CD4-positive, alpha-beta T cell (primary cell): Measurements from ENCODE around the gene THBD. TPM values are rescaled to one million over a fixed set of nuclear protein-coding genes. Genes with fewer than 3 reads are reported as not detected.

Source experiments
- ATAC-seq: fragments of 200-7000 bp; cut with Tn5 transposase; one replicate; pipeline ENCODE4 v1.10.0; 2022; ENCODE audit warnings: mild to moderate bottlenecking; ENCODE audit not compliant: poor library complexity
- CTCF ChIA-PET: fragments of 350-600 bp; sonication (Branson Sonifier 250); formaldehyde crosslinking; loops from one replicate; lab custom pipeline; 2021; ENCODE audit warnings: antibody characterized with exemption, inconsistent platforms; lab: Charles Lee
- POLR2A ChIA-PET: fragments of 350-600 bp; sonication (Branson Sonifier 250); formaldehyde crosslinking; loops from one replicate; lab custom pipeline; 2021; ENCODE audit warnings: antibody characterized with exemption, inconsistent platforms; lab: Charles Lee
- DNase-seq, 14 experiments: peaks; one replicate each; pipeline ENCODE4 v3.0.0-alpha.2; 2013 to 2020; ENCODE audit warnings: mixed read lengths in 2 of 14
- H3K27ac ChIP-seq, 2 donors: one replicate each; pipeline versions ENCODE4 v1.5.1 to v1.7.0; 2013; ENCODE audit warnings: low read length in 2 of 2, low read depth in 1 of 2, mild to moderate bottlenecking in 1 of 2
- H3K27me3 ChIP-seq, 2 experiments: 1 replicate in 1 of 2; 2 replicates in 1 of 2; pipeline versions ENCODE4 v1.6.1 to v1.7.0; 2013; ENCODE audit warnings: low read length in 2 of 2, control low read depth in 1 of 2, mild to moderate bottlenecking in 1 of 2, moderate library complexity in 1 of 2; ENCODE audit not compliant: insufficient read depth in 2 of 2, control insufficient read depth in 1 of 2
- H3K36me3 ChIP-seq: one replicate; pipeline ENCODE4 v1.6.1; 2013; ENCODE audit warnings: low read length, control low read depth; ENCODE audit not compliant: insufficient read depth
- H3K4me1 ChIP-seq: one replicate; pipeline ENCODE4 v1.6.1; 2013; ENCODE audit warnings: low read length, control low read depth; ENCODE audit not compliant: insufficient read depth
- H3K4me3 ChIP-seq: one replicate; pipeline ENCODE4 v1.5.1; 2013; ENCODE audit warnings: mild to moderate bottlenecking, low read length, moderate library complexity
- H3K9me3 ChIP-seq, 2 experiments: 1 replicate in 1 of 2; 2 replicates in 1 of 2; pipeline versions ENCODE4 v1.6.1 to v1.7.0; 2013; ENCODE audit warnings: low read length in 2 of 2, mild to moderate bottlenecking in 2 of 2, control low read depth in 1 of 2, moderate library complexity in 1 of 2; ENCODE audit not compliant: control insufficient read depth in 1 of 2, insufficient read depth in 1 of 2
- H3K27ac Mint-ChIP-seq: one replicate; pipeline ENCODE4 v1.8.0; 2020; ENCODE audit warnings: mixed read lengths
- H3K27me3 Mint-ChIP-seq: one replicate; pipeline ENCODE4 v1.8.0; 2021; ENCODE audit warnings: mixed read lengths
- H3K36me3 Mint-ChIP-seq: one replicate; pipeline ENCODE4 v1.8.0; 2021; ENCODE audit warnings: low read depth, mixed read lengths
- H3K4me1 Mint-ChIP-seq: one replicate; pipeline ENCODE4 v1.8.0; 2021; ENCODE audit warnings: low read depth, mixed read lengths
- H3K4me3 Mint-ChIP-seq: one replicate; pipeline ENCODE4 v1.8.0; 2020; ENCODE audit warnings: mild to moderate bottlenecking, mixed read lengths
- H3K9me3 Mint-ChIP-seq: one replicate; pipeline ENCODE4 v1.8.0; 2020; ENCODE audit warnings: mixed read lengths
- intact Hi-C, 2 experiments: fragments of 100-400 bp; cut with DNase I in 1 of 2; cut with micrococcal nuclease in 1 of 2; formaldehyde crosslinking; loops; one replicate each; pipeline versions ENCODE4 v1.15.1 to v1.9.0; 2023 to 2025; cut with DNase I, micrococcal nuclease
- total RNA-seq, 174 experiments: library from RNA in 2 of 174; stranded (reverse) in 2 of 174; gene quantifications; one replicate each; pipeline ENCODE4 v1.2.3 and lab custom pipeline; 2021 to 2026
- TF ChIP-seq, protein P1 (sequence below): fragments of 200-600 bp; IDR thresholded peaks from one replicate; pipeline ENCODE4 v1.8.0; 2022; ENCODE audit warnings: antibody characterized with exemption, mild to moderate bottlenecking

The THBD gene
- total RNA-seq, 2 experiments from 2014 or later = 2.2 to 2.4 TPM

DNA sequence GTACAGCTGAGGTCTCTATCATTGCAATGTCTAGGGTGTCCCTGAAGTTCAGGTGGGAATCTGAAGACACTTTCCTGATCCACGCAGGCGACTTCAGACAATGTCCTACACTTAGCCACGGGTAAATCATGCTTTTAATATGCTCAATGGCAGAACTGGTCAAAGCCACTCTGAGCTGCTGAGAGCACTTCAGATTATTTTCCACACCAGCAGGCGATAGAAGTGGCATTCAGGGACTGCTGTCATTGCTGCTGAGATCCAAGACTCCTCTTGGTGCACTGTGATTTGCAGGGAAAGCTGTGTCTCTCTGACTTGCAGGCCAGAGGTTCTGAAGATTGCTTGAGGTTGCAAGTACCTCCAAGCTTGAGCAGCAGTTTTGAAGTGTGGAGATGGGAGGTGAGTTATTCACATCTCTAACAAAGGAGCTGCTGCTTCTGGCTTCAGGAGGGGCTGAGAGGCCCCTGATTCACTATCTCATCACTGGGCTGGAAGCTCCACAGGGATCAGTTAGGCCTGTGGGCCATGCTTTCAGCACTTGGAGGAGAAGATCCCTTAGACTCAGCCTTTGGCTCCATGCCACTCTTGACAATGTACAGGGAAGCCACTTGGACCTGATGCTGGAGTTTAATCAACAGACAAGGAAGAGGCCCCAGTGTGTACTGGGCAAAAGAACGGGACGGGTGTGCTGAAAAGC is 17.3 kb downstream of the THBD start:
- Mint-ChIP-seq H3K27ac (no peak overlapping the region), H3K36me3 (no peaks in the 10 kb centered on the region), H3K4me3 (no peak overlapping the region), H3K4me1 (no peaks in the 10 kb centered on the region), H3K27me3 (peaks cover 43% of the 10 kb centered on the region), H3K9me3 (no peaks in the 10 kb centered on the region)
- H3K4me1 ChIP-seq = no peaks in the 10 kb centered on the region
- H3K27ac ChIP-seq = no peak overlapping the region
- POLR2A ChIA-PET = no interaction called here
- CTCF ChIA-PET = no interaction called here
- H3K27me3 ChIP-seq = peaks cover 0 to 3% of the 10 kb centered on the region in 2 experiments
- no peak for DNase-seq
- TF ChIP-seq, protein P1, sequence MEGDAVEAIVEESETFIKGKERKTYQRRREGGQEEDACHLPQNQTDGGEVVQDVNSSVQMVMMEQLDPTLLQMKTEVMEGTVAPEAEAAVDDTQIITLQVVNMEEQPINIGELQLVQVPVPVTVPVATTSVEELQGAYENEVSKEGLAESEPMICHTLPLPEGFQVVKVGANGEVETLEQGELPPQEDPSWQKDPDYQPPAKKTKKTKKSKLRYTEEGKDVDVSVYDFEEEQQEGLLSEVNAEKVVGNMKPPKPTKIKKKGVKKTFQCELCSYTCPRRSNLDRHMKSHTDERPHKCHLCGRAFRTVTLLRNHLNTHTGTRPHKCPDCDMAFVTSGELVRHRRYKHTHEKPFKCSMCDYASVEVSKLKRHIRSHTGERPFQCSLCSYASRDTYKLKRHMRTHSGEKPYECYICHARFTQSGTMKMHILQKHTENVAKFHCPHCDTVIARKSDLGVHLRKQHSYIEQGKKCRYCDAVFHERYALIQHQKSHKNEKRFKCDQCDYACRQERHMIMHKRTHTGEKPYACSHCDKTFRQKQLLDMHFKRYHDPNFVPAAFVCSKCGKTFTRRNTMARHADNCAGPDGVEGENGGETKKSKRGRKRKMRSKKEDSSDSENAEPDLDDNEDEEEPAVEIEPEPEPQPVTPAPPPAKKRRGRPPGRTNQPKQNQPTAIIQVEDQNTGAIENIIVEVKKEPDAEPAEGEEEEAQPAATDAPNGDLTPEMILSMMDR = no peak
- no peak overlapping the region for H3K4me3 ChIP-seq
- no peak for ATAC-seq
- no peaks in the 10 kb centered on the region for H3K36me3 ChIP-seq
- H3K9me3 ChIP-seq = peaks cover 0 to 11% of the 10 kb centered on the region in 2 experiments
- intact Hi-C loops = no loop called here

GRCh38 chr20:23031346-23031745 is 18.1 kb downstream of the THBD start:
- ChIA-PET CTCF (no interaction called here), POLR2A (no interaction called here)
- intact Hi-C loops = no loop called here
- no peak overlapping the region for H3K27ac Mint-ChIP-seq
- TF ChIP-seq, protein P1 = no peak
- Histone ChIP-seq H3K9me3 (peaks cover 0 to 9% of the 10 kb centered on the region in 2 experiments), H3K36me3 (no peaks in the 10 kb centered on the region), H3K27me3 (peaks cover 0 to 3% of the 10 kb centered on the region in 2 experiments), H3K4me3 (no peak overlapping the region), H3K27ac (no peak overlapping the region), H3K4me1 (no peaks in the 10 kb centered on the region)
- ATAC-seq (no peak), DNase-seq (no peak)
- no peaks in the 10 kb centered on the region for H3K36me3 Mint-ChIP-seq
- H3K27me3 Mint-ChIP-seq = peaks cover 35% of the 10 kb centered on the region
- H3K4me1 Mint-ChIP-seq = no peaks in the 10 kb centered on the region
- H3K9me3 Mint-ChIP-seq = no peaks in the 10 kb centered on the region
- no peak overlapping the region for H3K4me3 Mint-ChIP-seq

GRCh38 chr20:23029324-23029723 is 20.1 kb downstream of the THBD start:
- no peak overlapping the region for H3K4me3 Mint-ChIP-seq
- Histone ChIP-seq H3K36me3 (no peaks in the 10 kb centered on the region), H3K9me3 (no peaks in the 10 kb centered on the region), H3K4me3 (no peak overlapping the region), H3K4me1 (no peaks in the 10 kb centered on the region), H3K27me3 (no peaks in the 10 kb centered on the region), H3K27ac (no peak overlapping the region)
- CTCF ChIA-PET = no interaction called here
- TF ChIP-seq, protein P1 = no peak
- H3K27ac Mint-ChIP-seq = no peak overlapping the region
- DNase-seq = no peak
- H3K4me1 Mint-ChIP-seq = no peaks in the 10 kb centered on the region
- intact Hi-C loops = no loop called here
- H3K36me3 Mint-ChIP-seq = no peaks in the 10 kb centered on the region
- peaks cover 31% of the 10 kb centered on the region for H3K27me3 Mint-ChIP-seq
- no peak for ATAC-seq
- POLR2A ChIA-PET = no interaction called here
- H3K9me3 Mint-ChIP-seq = no peaks in the 10 kb centered on the region
